ENCODE measurements around the gene CDC42EP5.
A peak's percentile ranks its signal among the peaks of the same experiment; 100 is the strongest.

CDC42EP5 gene

DNA sequence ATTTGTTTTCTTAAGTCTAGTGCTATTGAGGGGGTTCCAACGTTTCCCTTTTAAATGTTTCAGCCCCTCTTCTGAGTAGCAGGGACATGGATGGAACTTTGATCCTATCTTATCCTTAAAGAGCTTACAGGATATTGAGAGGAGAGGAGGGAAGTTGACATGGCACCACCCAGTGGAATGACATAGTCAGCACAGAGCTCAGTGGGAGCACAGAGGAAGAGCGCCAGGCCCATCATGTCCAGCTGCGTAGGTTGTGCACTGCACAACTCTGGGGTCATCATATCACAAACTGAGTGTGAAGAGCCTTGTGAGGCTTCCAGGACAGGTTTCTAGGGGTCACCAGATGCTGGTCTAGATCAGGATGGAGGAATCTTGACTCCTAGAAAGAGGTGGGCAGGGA, 4.6 kb upstream of the CDC42EP5 start:
- H3K36me3 ChIP-seq (replicated peaks in 1 of 2; ENCODE audit: control insufficient read depth in 2 of 2, insufficient read depth in 2 of 2, low read length in 2 of 2) = no peaks in the 10 kb centered on the region
- no peak overlapping the region for H2BK5ac ChIP-seq (ENCODE audit: low read length)
- H3K4me2 ChIP-seq (ENCODE audit: insufficient read depth, low read length, poor library complexity, severe bottlenecking) = no peak overlapping the region
- no peak overlapping the region for H2AK5ac ChIP-seq (ENCODE audit: low read depth, low read length)
- H3K9ac ChIP-seq (ENCODE audit: low read depth, low read length, poor library complexity) = no peak overlapping the region
- H3K14ac ChIP-seq (ENCODE audit: low read length) = no peak overlapping the region
- H3K79me1 ChIP-seq (ENCODE audit: low read depth, low read length) = no peaks in the 10 kb centered on the region
- H3K4me1 ChIP-seq (ENCODE audit: control insufficient read depth in 2 of 2, insufficient read depth in 1 of 2, low read depth in 1 of 2, low read length in 2 of 2) = peaks cover 7 to 8% of the 10 kb centered on the region in 2 donors
- no peak overlapping the region for H3K4me3 ChIP-seq (ENCODE audit: low read length in 2 of 2)
- H2BK120ac ChIP-seq (ENCODE audit: low read depth, low read length) = no peak overlapping the region
- no CpG with 5 or more reads among the region's 3 CpGs for WGBS, 2 donors (ENCODE audit: extremely low coverage in 2 of 2, insufficient read length in 2 of 2, insufficient replicate concordance in 1 of 2)
- H2BK15ac ChIP-seq (ENCODE audit: low read length) = no peak overlapping the region
- DNase-seq (ENCODE audit: low spot score) = no peak
- no peak overlapping the region for H2AFZ ChIP-seq (ENCODE audit: low read length)
- H3K27me3 ChIP-seq (ENCODE audit: control insufficient read depth in 3 of 3, insufficient read depth in 3 of 3, low read depth in 1 of 3, low read length in 3 of 3) = no peaks in the 10 kb centered on the region
- H3K4ac ChIP-seq (ENCODE audit: low read length) = no peak overlapping the region
- no peak overlapping the region for H4K91ac ChIP-seq (ENCODE audit: low read depth, low read length, poor library complexity)
- H3K18ac ChIP-seq (ENCODE audit: low read length) = no peak overlapping the region
- no peak overlapping the region for H4K8ac ChIP-seq (ENCODE audit: low read depth, low read length)
- no peak overlapping the region for H2BK12ac ChIP-seq (ENCODE audit: low read length)
- peaks cover 0 to 2% of the 10 kb centered on the region in 2 donors for H3K9me3 ChIP-seq (replicated peaks in 1 of 2; ENCODE audit: control insufficient read depth in 2 of 2, insufficient read depth in 1 of 2, low read depth in 1 of 2, low read length in 2 of 2)
- H3K23ac ChIP-seq (ENCODE audit: low read depth, low read length, poor library complexity) = no peak overlapping the region
- H3K27ac ChIP-seq (replicated peaks; ENCODE audit: low read length) = no peak overlapping the region

DNA sequence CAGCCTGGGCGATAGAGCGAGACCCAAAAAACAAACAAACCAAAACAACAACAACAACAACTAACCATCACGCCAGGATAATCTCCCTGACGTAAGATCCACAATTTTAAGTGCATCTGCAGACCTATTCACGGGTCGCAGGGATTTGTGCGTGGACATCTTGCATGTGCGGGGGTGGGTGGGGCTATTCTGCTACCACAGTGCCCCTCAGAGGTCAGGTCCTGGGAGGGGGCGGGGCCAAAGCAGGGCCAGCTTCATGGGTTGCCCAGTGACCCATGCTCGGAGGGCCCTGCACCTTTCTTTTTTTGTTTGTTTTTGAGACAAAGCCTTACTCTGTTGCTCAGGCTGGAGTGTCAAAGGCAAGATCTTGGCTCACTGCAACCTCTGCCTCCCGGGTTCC, 2.6 kb upstream of the CDC42EP5 start:
- no peak overlapping the region for H3K14ac ChIP-seq (ENCODE audit: low read length)
- no peak overlapping the region for H2BK12ac ChIP-seq (ENCODE audit: low read length)
- no peak overlapping the region for H3K27ac ChIP-seq (replicated peaks; ENCODE audit: low read length)
- no peak overlapping the region for H3K4me3 ChIP-seq (ENCODE audit: low read length in 2 of 2)
- no peak overlapping the region for H3K4me2 ChIP-seq (ENCODE audit: insufficient read depth, low read length, poor library complexity, severe bottlenecking)
- no peak overlapping the region for H2BK5ac ChIP-seq (ENCODE audit: low read length)
- no peak overlapping the region for H2BK120ac ChIP-seq (ENCODE audit: low read depth, low read length)
- no peak overlapping the region for H3K23ac ChIP-seq (ENCODE audit: low read depth, low read length, poor library complexity)
- no peak overlapping the region for H3K9ac ChIP-seq (ENCODE audit: low read depth, low read length, poor library complexity)
- no peaks in the 10 kb centered on the region for H3K36me3 ChIP-seq (replicated peaks in 1 of 2; ENCODE audit: control insufficient read depth in 2 of 2, insufficient read depth in 2 of 2, low read length in 2 of 2)
- H4K8ac ChIP-seq (ENCODE audit: low read depth, low read length) = no peak overlapping the region
- peaks cover 9 to 13% of the 10 kb centered on the region in 2 donors for H3K4me1 ChIP-seq (ENCODE audit: control insufficient read depth in 2 of 2, insufficient read depth in 1 of 2, low read depth in 1 of 2, low read length in 2 of 2)
- no peak overlapping the region for H3K18ac ChIP-seq (ENCODE audit: low read length)
- no peak overlapping the region for H2BK15ac ChIP-seq (ENCODE audit: low read length)
- no peak overlapping the region for H2AK5ac ChIP-seq (ENCODE audit: low read depth, low read length)
- H4K91ac ChIP-seq (ENCODE audit: low read depth, low read length, poor library complexity) = no peak overlapping the region
- WGBS, 2 donors (ENCODE audit: extremely low coverage in 2 of 2, insufficient read length in 2 of 2, insufficient replicate concordance in 1 of 2) = no CpG with 5 or more reads among the region's 11 CpGs
- no peak overlapping the region for H3K4ac ChIP-seq (ENCODE audit: low read length)
- peaks cover 0 to 2% of the 10 kb centered on the region in 2 donors for H3K9me3 ChIP-seq (replicated peaks in 1 of 2; ENCODE audit: control insufficient read depth in 2 of 2, insufficient read depth in 1 of 2, low read depth in 1 of 2, low read length in 2 of 2)
- DNase-seq (ENCODE audit: low spot score) = no peak
- H3K27me3 ChIP-seq (ENCODE audit: control insufficient read depth in 3 of 3, insufficient read depth in 3 of 3, low read depth in 1 of 3, low read length in 3 of 3) = peaks cover 0 to 9% (median 0%) of the 10 kb centered on the region in 3 experiments
- H2AFZ ChIP-seq (ENCODE audit: low read length) = no peak overlapping the region
- no peaks in the 10 kb centered on the region for H3K79me1 ChIP-seq (ENCODE audit: low read depth, low read length)

DNA sequence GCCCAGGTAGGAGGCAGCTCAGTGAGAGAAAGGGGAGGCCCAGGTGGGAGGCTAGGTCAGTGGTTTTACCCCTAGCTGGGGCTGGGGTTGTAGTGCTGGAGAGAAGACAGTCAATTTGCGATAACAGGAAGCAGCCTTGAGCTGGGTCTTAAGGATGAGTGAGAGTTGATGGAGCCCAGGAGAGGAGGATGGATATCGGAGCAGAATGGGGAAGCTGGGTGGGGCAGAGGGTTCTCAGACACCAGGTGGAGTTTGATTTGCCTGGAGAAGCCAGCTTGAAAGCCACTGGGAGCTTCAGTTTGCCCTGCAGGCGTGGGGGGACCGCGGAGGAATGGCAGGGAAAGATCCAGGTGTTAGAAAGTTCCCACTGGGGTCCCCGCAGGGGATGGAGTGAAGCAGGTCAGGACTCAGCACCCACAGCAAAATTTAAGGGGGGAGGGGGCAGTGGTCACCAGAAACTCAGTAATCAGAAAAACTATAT, 836 bp upstream of the CDC42EP5 start:
- WGBS, 2 donors (ENCODE audit: extremely low coverage in 2 of 2, insufficient read length in 2 of 2, insufficient replicate concordance in 1 of 2) = no CpG with 5 or more reads among the region's 6 CpGs
- no peak for DNase-seq (ENCODE audit: low spot score)
- H3K27ac ChIP-seq (replicated peaks; ENCODE audit: low read length) = peak overlapping the region; percentile 65

DNA sequence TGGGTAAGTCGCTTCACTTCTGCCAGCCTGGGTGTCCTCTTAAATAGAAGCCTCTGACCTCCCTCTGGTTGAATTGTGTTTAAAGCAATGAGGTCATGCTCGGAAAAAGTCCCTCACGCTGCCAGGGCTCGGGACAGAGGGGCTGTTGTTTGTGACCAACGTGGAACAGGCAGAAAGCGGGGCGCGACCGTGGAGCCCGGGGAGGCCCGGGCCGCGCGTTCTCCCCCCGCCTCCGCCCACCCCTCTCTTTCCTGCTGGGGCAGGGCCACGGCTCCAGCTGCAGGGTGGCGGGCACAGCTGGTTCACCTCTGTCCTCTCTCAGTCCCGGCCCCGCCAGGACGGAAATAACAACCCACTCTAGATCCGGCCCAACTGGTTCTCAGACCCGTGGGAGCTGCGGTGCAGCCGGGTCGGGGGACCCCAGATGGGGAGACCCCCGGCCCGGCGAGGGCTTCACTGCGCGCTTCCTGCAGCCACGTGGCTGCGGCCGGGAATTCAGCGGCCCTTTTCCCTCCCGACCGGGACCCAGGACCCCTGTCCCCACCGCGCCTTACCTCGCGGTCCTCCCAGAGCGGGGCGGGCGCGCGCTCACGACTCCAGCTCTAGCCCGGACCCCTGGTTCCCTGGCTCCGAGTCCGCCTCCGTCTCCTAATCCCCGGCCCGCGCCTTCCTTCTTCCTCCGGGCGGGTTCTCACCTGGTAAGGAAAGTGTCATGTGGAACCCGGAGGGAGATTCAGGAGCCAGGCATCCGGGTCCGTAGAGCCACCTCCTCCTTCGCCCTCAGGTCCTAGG, 1.9 kb downstream of the CDC42EP5 start:
- Histone ChIP-seq H2BK15ac (ENCODE audit: low read length) (peak overlapping the region; percentile 75), H3K14ac (ENCODE audit: low read length) (peak overlapping the region; percentile 38), H2BK5ac (ENCODE audit: low read length) (peak overlapping the region; percentile 53), H3K4me2 (ENCODE audit: insufficient read depth, low read length, poor library complexity, severe bottlenecking) (peak overlapping the region; percentile 69), H2AK5ac (ENCODE audit: low read depth, low read length) (peak overlapping the region; percentile 92), H2BK120ac (ENCODE audit: low read depth, low read length) (peak overlapping the region; percentile 72), H3K23ac (ENCODE audit: low read depth, low read length, poor library complexity) (no peak overlapping the region), H3K4ac (ENCODE audit: low read length) (no peak overlapping the region), H4K8ac (ENCODE audit: low read depth, low read length) (peak overlapping the region; percentile 65), H3K4me1 (ENCODE audit: control insufficient read depth in 2 of 2, insufficient read depth in 1 of 2, low read depth in 1 of 2, low read length in 2 of 2) (peaks cover 13 to 18% of the 10 kb centered on the region in 2 donors), H3K27ac (replicated peaks; ENCODE audit: low read length) (no peak overlapping the region), H4K91ac (ENCODE audit: low read depth, low read length, poor library complexity) (no peak overlapping the region), H3K9ac (ENCODE audit: low read depth, low read length, poor library complexity) (peak overlapping the region; percentile 21), H3K36me3 (replicated peaks in 1 of 2; ENCODE audit: control insufficient read depth in 2 of 2, insufficient read depth in 2 of 2, low read length in 2 of 2) (no peaks in the 10 kb centered on the region), H3K9me3 (replicated peaks in 1 of 2; ENCODE audit: control insufficient read depth in 2 of 2, insufficient read depth in 1 of 2, low read depth in 1 of 2, low read length in 2 of 2) (peaks cover 0 to 2% of the 10 kb centered on the region in 2 donors), H2AFZ (ENCODE audit: low read length) (peak overlapping the region; percentile 68), H3K18ac (ENCODE audit: low read length) (peak overlapping the region; percentile 98), H3K79me1 (ENCODE audit: low read depth, low read length) (no peaks in the 10 kb centered on the region), H3K4me3 (ENCODE audit: low read length in 2 of 2) (peak overlapping the region in 1 of 2 donors; percentile 65), H2BK12ac (ENCODE audit: low read length) (peak overlapping the region; percentile 41), H3K27me3 (ENCODE audit: control insufficient read depth in 3 of 3, insufficient read depth in 3 of 3, low read depth in 1 of 3, low read length in 3 of 3) (peaks cover 0 to 23% (median 0%) of the 10 kb centered on the region in 3 experiments)
- DNase-seq (ENCODE audit: low spot score) = no peak
- WGBS, 2 donors (ENCODE audit: extremely low coverage in 2 of 2, insufficient read length in 2 of 2, insufficient replicate concordance in 1 of 2) = no CpG with 5 or more reads among the region's 60 CpGs

More for the DNA sequence above, 836 bp upstream of the CDC42EP5 start:
- peak overlapping the region; percentile 91 for H3K18ac ChIP-seq (ENCODE audit: low read length)
- peak overlapping the region; percentile 81 for H2BK120ac ChIP-seq (ENCODE audit: low read depth, low read length)
- no peak overlapping the region for H3K4ac ChIP-seq (ENCODE audit: low read length)
- no peak overlapping the region for H3K9ac ChIP-seq (ENCODE audit: low read depth, low read length, poor library complexity)
- H2BK5ac ChIP-seq (ENCODE audit: low read length) = peak overlapping the region; percentile 87
- H3K14ac ChIP-seq (ENCODE audit: low read length) = no peak overlapping the region
- H2BK15ac ChIP-seq (ENCODE audit: low read length) = peak overlapping the region; percentile 97
- no peaks in the 10 kb centered on the region for H3K36me3 ChIP-seq (replicated peaks in 1 of 2; ENCODE audit: control insufficient read depth in 2 of 2, insufficient read depth in 2 of 2, low read length in 2 of 2)
- peak overlapping the region; percentile 95 for H2BK12ac ChIP-seq (ENCODE audit: low read length)
- peaks cover 0 to 23% (median 0%) of the 10 kb centered on the region in 3 experiments for H3K27me3 ChIP-seq (ENCODE audit: control insufficient read depth in 3 of 3, insufficient read depth in 3 of 3, low read depth in 1 of 3, low read length in 3 of 3)
- H4K8ac ChIP-seq (ENCODE audit: low read depth, low read length) = no peak overlapping the region
- peak overlapping the region; percentile 91 for H2AFZ ChIP-seq (ENCODE audit: low read length)
- no peaks in the 10 kb centered on the region for H3K79me1 ChIP-seq (ENCODE audit: low read depth, low read length)
- no peak overlapping the region for H3K23ac ChIP-seq (ENCODE audit: low read depth, low read length, poor library complexity)
- peaks cover 0 to 2% of the 10 kb centered on the region in 2 donors for H3K9me3 ChIP-seq (replicated peaks in 1 of 2; ENCODE audit: control insufficient read depth in 2 of 2, insufficient read depth in 1 of 2, low read depth in 1 of 2, low read length in 2 of 2)
- peak overlapping the region; percentile 72 for H4K91ac ChIP-seq (ENCODE audit: low read depth, low read length, poor library complexity)
- no peak overlapping the region for H3K4me2 ChIP-seq (ENCODE audit: insufficient read depth, low read length, poor library complexity, severe bottlenecking)
- H2AK5ac ChIP-seq (ENCODE audit: low read depth, low read length) = peak overlapping the region; percentile 86
- peaks cover 13 to 18% of the 10 kb centered on the region in 2 donors for H3K4me1 ChIP-seq (ENCODE audit: control insufficient read depth in 2 of 2, insufficient read depth in 1 of 2, low read depth in 1 of 2, low read length in 2 of 2)
- H3K4me3 ChIP-seq (ENCODE audit: low read length in 2 of 2) = no peak overlapping the region

All from neuronal stem cell (in vitro differentiated cells).